ENCODE results near the gene CCNJL. TPM values are rescaled to one million over a fixed set of nuclear protein-coding genes. Genes with fewer than 3 reads are reported as not detected.

CCNJL gene
- polyA plus RNA-seq, 1 donor (not counting 4 experiments of a cell fraction or from before 2014, with no cell fraction given) = 1.6 TPM

DNA sequence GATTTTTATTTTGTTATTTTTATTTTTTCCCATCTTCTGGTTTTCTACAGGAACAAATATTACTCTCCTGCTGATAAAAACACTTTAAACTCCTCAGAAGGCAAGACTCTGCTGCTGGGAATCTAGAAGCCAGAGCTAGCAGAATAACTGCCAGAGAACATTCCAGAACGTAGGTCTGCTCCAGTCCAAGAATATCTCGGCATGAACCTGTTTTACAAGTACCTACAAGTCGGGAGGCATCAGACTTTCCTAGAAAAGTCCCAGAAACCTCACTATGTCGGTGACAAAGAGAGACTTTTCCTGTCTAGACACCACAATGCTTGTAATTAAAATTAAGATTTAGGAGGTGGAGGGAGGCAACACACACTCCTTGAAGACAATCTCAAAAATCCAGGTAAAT, 41.7 kb downstream of the CCNJL start:
- TF ChIP-seq EZH2 (IDR thresholded peaks at IDR 0.05; ENCODE audit: low read length) = no peak
- TF ChIP-seq, protein P1, sequence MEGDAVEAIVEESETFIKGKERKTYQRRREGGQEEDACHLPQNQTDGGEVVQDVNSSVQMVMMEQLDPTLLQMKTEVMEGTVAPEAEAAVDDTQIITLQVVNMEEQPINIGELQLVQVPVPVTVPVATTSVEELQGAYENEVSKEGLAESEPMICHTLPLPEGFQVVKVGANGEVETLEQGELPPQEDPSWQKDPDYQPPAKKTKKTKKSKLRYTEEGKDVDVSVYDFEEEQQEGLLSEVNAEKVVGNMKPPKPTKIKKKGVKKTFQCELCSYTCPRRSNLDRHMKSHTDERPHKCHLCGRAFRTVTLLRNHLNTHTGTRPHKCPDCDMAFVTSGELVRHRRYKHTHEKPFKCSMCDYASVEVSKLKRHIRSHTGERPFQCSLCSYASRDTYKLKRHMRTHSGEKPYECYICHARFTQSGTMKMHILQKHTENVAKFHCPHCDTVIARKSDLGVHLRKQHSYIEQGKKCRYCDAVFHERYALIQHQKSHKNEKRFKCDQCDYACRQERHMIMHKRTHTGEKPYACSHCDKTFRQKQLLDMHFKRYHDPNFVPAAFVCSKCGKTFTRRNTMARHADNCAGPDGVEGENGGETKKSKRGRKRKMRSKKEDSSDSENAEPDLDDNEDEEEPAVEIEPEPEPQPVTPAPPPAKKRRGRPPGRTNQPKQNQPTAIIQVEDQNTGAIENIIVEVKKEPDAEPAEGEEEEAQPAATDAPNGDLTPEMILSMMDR (optimal IDR thresholded peaks at IDR 0.05 in 1 of 3, IDR thresholded peaks at IDR 0.05 in 1 of 3, conservative IDR thresholded peaks at IDR 0.05 in 1 of 3; ENCODE audit: extremely low read depth in 1 of 3, insufficient read depth in 2 of 3, low read length in 3 of 3) = no peak
- Histone ChIP-seq H3K4me2 (ENCODE audit: control insufficient read depth, extremely low read depth, insufficient read depth, low read depth, low read length) (peak overlapping the region; percentile 62), H3K27ac (ENCODE audit: control insufficient read depth, insufficient read depth, low read length) (no peak overlapping the region), H3K36me3 (ENCODE audit: control insufficient read depth in 2 of 2, extremely low read depth in 1 of 2, insufficient read depth in 2 of 2, low read length in 2 of 2) (no peaks in the 10 kb centered on the region), H3K4me1 (ENCODE audit: control insufficient read depth, extremely low read depth, insufficient read depth, low read length) (peaks cover 14% of the 10 kb centered on the region), H3K9ac (ENCODE audit: control insufficient read depth, extremely low read depth, insufficient read depth, low read length) (no peak overlapping the region), H3K9me3 (ENCODE audit: control insufficient read depth, low read depth, low read length) (no peaks in the 10 kb centered on the region), H3K9me1 (ENCODE audit: control insufficient read depth, extremely low read depth, insufficient read depth, low read length) (peaks cover 2% of the 10 kb centered on the region), H3K4me3 (ENCODE audit: control insufficient read depth in 2 of 3, extremely low read depth in 1 of 3, insufficient read depth in 2 of 3, low read depth in 1 of 3, low read length in 3 of 3) (no peak overlapping the region), H4K20me1 (ENCODE audit: control insufficient read depth, extremely low read depth, insufficient read depth, low read length) (no peaks in the 10 kb centered on the region), H2AFZ (ENCODE audit: control insufficient read depth, low read length) (peak overlapping the region; percentile 12), H3K27me3 (ENCODE audit: control insufficient read depth, extremely low read depth, insufficient read depth, low read length) (no peaks in the 10 kb centered on the region), H3K79me2 (ENCODE audit: control insufficient read depth, insufficient read depth, low read length) (no peaks in the 10 kb centered on the region)
- dilution Hi-C loops (cut with MboI; ENCODE audit: extremely low pct_ligation_motif_present, low sequenced_read_pairs) = no loop called here
- no peak for DNase-seq (ENCODE audit: low read depth, low spot score)
- FAIRE-seq = peak; percentile 76

DNA sequence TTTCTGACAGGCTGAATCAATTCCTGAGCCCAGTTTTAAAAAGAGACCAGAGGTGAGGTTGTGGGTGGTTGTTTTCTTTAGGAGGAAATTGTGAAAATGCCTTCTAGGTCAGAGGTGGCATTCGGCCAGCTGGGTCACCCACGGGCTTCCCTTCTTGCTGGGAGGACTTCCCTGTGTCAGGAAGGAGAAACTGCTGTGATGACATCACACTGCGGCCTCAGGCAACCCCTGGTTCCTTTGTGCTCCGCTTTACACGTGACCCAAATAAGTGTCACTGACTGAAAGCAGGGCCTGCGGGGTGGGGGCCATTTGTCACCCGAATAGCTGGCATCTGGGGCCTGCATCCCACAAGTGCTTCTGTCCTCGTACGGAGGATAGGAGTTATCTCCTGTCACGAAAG, 43.3 kb downstream of the CCNJL start:
- TF ChIP-seq, protein P1 (optimal IDR thresholded peaks at IDR 0.05 in 1 of 3, IDR thresholded peaks at IDR 0.05 in 1 of 3, conservative IDR thresholded peaks at IDR 0.05 in 1 of 3; ENCODE audit: extremely low read depth in 1 of 3, insufficient read depth in 2 of 3, low read length in 3 of 3) = no peak
- no peak for TF ChIP-seq EZH2 (IDR thresholded peaks at IDR 0.05; ENCODE audit: low read length)
- Histone ChIP-seq H3K9me3 (ENCODE audit: control insufficient read depth, low read depth, low read length) (no peaks in the 10 kb centered on the region), H3K9ac (ENCODE audit: control insufficient read depth, extremely low read depth, insufficient read depth, low read length) (no peak overlapping the region), H4K20me1 (ENCODE audit: control insufficient read depth, extremely low read depth, insufficient read depth, low read length) (no peaks in the 10 kb centered on the region), H3K79me2 (ENCODE audit: control insufficient read depth, insufficient read depth, low read length) (no peaks in the 10 kb centered on the region), H3K27me3 (ENCODE audit: control insufficient read depth, extremely low read depth, insufficient read depth, low read length) (no peaks in the 10 kb centered on the region), H3K4me3 (ENCODE audit: control insufficient read depth in 2 of 3, extremely low read depth in 1 of 3, insufficient read depth in 2 of 3, low read depth in 1 of 3, low read length in 3 of 3) (no peak overlapping the region), H2AFZ (ENCODE audit: control insufficient read depth, low read length) (no peak overlapping the region), H3K4me1 (ENCODE audit: control insufficient read depth, extremely low read depth, insufficient read depth, low read length) (peaks cover 14% of the 10 kb centered on the region), H3K9me1 (ENCODE audit: control insufficient read depth, extremely low read depth, insufficient read depth, low read length) (peaks cover 2% of the 10 kb centered on the region), H3K4me2 (ENCODE audit: control insufficient read depth, extremely low read depth, insufficient read depth, low read depth, low read length) (no peak overlapping the region), H3K27ac (ENCODE audit: control insufficient read depth, insufficient read depth, low read length) (no peak overlapping the region), H3K36me3 (ENCODE audit: control insufficient read depth in 2 of 2, extremely low read depth in 1 of 2, insufficient read depth in 2 of 2, low read length in 2 of 2) (no peaks in the 10 kb centered on the region)
- DNase-seq (ENCODE audit: low read depth, low spot score) (no peak), FAIRE-seq (no peak)
- dilution Hi-C loops (cut with MboI; ENCODE audit: extremely low pct_ligation_motif_present, low sequenced_read_pairs) = no loop called here

Data from keratinocyte (primary cell).